ENCODE results near the gene RER1. TPM values are rescaled to one million over a fixed set of nuclear protein-coding genes. Genes with fewer than 3 reads are reported as not detected.

Gene RER1
- total RNA-seq, 1 donor from 2014 or later = 147 TPM

GRCh38 chr1:2391931-2392509 lies 379 bp downstream of the RER1 start:
- TF ChIP-seq CTCF (IDR thresholded peaks at IDR 0.05) = no peak
- Mint-ChIP-seq H3K27ac (ENCODE audit: unreplicated experiment) (peak overlapping the region; percentile 62), H3K36me3 (ENCODE audit: unreplicated experiment) (peaks cover 10% of the 10 kb centered on the region), H3K9me3 (ENCODE audit: unreplicated experiment) (no peaks in the 10 kb centered on the region), H3K4me1 (ENCODE audit: unreplicated experiment) (peaks cover 31% of the 10 kb centered on the region), H3K4me3 (ENCODE audit: unreplicated experiment) (peak overlapping the region; percentile 82), H3K27me3 (ENCODE audit: unreplicated experiment) (no peaks in the 10 kb centered on the region)
- DNase-seq (ENCODE audit: extremely low spot score, unreplicated experiment) = no peak

DNA sequence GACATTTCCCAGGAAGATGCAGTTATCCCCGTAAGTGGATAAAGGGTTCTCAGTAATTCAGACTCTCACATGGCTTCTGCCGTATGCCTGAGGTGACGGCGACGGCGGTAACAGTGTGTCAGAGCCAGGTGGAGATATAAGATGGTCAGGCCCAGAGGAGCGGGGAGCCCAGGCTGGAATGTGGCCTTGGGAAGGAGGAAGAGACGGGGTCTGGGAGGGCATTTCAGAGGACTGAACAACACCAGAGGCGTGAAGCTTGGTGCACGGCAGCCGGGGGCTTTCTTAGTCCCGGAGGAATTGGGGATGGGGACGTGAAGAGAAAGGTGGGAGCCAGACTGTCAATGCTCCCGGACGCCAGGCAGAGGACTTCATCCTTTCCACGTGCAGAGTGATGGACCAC lies 1.0 kb downstream of the RER1 start:
- no peak for TF ChIP-seq CTCF (IDR thresholded peaks at IDR 0.05)
- no peaks in the 10 kb centered on the region for H3K27me3 Mint-ChIP-seq (ENCODE audit: unreplicated experiment)
- no peak for DNase-seq (ENCODE audit: extremely low spot score, unreplicated experiment)
- peak overlapping the region; percentile 62 for H3K27ac Mint-ChIP-seq (ENCODE audit: unreplicated experiment)
- no peaks in the 10 kb centered on the region for H3K9me3 Mint-ChIP-seq (ENCODE audit: unreplicated experiment)
- peaks cover 13% of the 10 kb centered on the region for H3K36me3 Mint-ChIP-seq (ENCODE audit: unreplicated experiment)
- H3K4me3 Mint-ChIP-seq (ENCODE audit: unreplicated experiment) = peak overlapping the region; percentile 82
- peaks cover 31% of the 10 kb centered on the region for H3K4me1 Mint-ChIP-seq (ENCODE audit: unreplicated experiment)

DNA sequence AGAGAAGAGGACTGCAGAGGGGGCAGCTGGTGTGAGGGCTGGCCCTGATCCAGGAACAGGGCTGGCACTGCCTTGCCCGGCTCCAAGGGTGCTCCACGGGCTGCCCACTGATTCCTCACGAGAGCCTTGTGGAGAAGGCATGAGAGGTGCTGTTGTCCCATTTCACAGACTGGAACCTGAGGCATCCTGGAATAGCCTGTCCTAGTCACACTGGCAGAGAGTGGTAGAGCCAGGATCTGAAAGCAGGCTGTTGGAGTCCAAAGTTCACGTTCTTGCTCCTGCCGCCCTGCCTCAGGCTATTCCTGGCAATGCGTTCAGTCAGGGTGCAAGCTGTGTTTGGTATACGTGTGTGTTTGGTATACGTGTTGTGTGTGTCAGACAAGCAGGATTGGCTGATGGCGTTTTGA lies 1.8 kb downstream of the RER1 start:
- no peak overlapping the region for H3K27ac Mint-ChIP-seq (ENCODE audit: unreplicated experiment)
- no peaks in the 10 kb centered on the region for H3K27me3 Mint-ChIP-seq (ENCODE audit: unreplicated experiment)
- H3K36me3 Mint-ChIP-seq (ENCODE audit: unreplicated experiment) = peaks cover 13% of the 10 kb centered on the region
- no peak for TF ChIP-seq CTCF (IDR thresholded peaks at IDR 0.05)
- peak overlapping the region; percentile 82 for H3K4me3 Mint-ChIP-seq (ENCODE audit: unreplicated experiment)
- no peak for DNase-seq (ENCODE audit: extremely low spot score, unreplicated experiment)
- H3K4me1 Mint-ChIP-seq (ENCODE audit: unreplicated experiment) = peaks cover 31% of the 10 kb centered on the region
- no peaks in the 10 kb centered on the region for H3K9me3 Mint-ChIP-seq (ENCODE audit: unreplicated experiment)

- Mint-ChIP-seq H3K9me3 (ENCODE audit: unreplicated experiment) (no peaks in the 10 kb centered on the region), H3K4me1 (ENCODE audit: unreplicated experiment) (peaks cover 31% of the 10 kb centered on the region), H3K27me3 (ENCODE audit: unreplicated experiment) (no peaks in the 10 kb centered on the region), H3K36me3 (ENCODE audit: unreplicated experiment) (peaks cover 19% of the 10 kb centered on the region), H3K4me3 (ENCODE audit: unreplicated experiment) (no peak overlapping the region), H3K27ac (ENCODE audit: unreplicated experiment) (no peak overlapping the region)
- TF ChIP-seq CTCF (IDR thresholded peaks at IDR 0.05) = no peak
- DNase-seq (ENCODE audit: extremely low spot score, unreplicated experiment) = no peak
These were observed 2.6 kb downstream of the RER1 start for GRCh38 chr1:2394220-2394619.

DNA sequence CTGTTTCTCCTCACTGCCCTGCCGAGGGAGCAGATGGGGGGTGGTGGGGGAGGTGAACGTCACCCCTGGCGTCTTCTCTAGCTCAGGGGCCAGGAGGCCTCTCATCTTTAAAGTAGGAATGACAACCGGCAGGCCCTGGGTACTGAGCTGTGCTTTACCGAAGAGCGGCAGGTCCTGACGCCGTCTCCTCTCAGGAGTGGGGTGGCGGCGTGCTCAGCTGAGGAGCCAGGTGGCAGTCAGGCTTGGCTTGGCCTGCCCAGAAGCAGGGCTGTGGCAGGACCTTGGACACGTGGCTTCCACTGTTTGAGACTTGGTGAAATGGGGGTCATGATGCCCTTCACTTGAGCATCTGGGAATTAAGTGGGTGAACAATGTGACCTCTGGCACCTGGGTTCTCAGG lies 3.1 kb downstream of the RER1 start:
- Mint-ChIP-seq H3K4me3 (ENCODE audit: unreplicated experiment) (no peak overlapping the region), H3K9me3 (ENCODE audit: unreplicated experiment) (no peaks in the 10 kb centered on the region), H3K27ac (ENCODE audit: unreplicated experiment) (no peak overlapping the region), H3K36me3 (ENCODE audit: unreplicated experiment) (peaks cover 22% of the 10 kb centered on the region), H3K4me1 (ENCODE audit: unreplicated experiment) (peaks cover 31% of the 10 kb centered on the region), H3K27me3 (ENCODE audit: unreplicated experiment) (no peaks in the 10 kb centered on the region)
- no peak for DNase-seq (ENCODE audit: extremely low spot score, unreplicated experiment)
- TF ChIP-seq CTCF (IDR thresholded peaks at IDR 0.05) = no peak

Data from osteocyte (in vitro differentiated cells).